Transverse colon (tissue), 4 donors: ENCODE measurements around the gene KATNB1. TPM values are rescaled to one million over a fixed set of nuclear protein-coding genes. Genes with fewer than 3 reads are reported as not detected.

Experiments used
- small RNA-seq, 4 donors: library from RNA; depleted of rRNA; stranded (forward); fragments of <200 nt; gene quantifications; one replicate each; pipeline ENCODE3, GENCODE V24; 2016
- total RNA-seq, 4 donors: library from RNA; depleted of rRNA; stranded (reverse); fragments of >200 nt; gene quantifications; one replicate each; pipeline ENCODE4 v1.1.0, GENCODE V29; 2016

The KATNB1 gene
- total RNA-seq, 4 donors from 2014 or later, result 11.3 to 28.4 (median 22.3) TPM

Small RNA genes lying within 50 kb of the gene (small RNA-seq; reads per million reads assigned to genes)
- gene MIR6772, result 0 to 0.35 (median 0.06) reads per million in 4 donors

Other genes starting within 250 kb of the KATNB1 start
- 100 to 1,000 TPM in 3 of 4 donors, 10 to 100 TPM in 1; 57.9 to 312 (median 143) TPM for gene DOK4, start 249.3 kb upstream of the KATNB1 start, total RNA-seq
- gene CCDC102A, start 199.2 kb upstream of the KATNB1 start, total RNA-seq, result 10 to 100 TPM in 1 of 4 donors, 1 to 10 TPM in 3; 2.2 to 17.7 (median 3.7) TPM
- gene ADGRG5, start 193.1 kb upstream of the KATNB1 start, total RNA-seq, result 1 to 10 TPM in 2 of 4 donors, under 1 TPM in 1, not detected in 1; 0.41 to 1.9 (median 1.9) TPM
- gene ADGRG1, start 107.1 kb upstream of the KATNB1 start, total RNA-seq, result 10 to 100 TPM; 40.0 to 55.3 (median 45.7) TPM
- gene ADGRG3, start 67.5 kb upstream of the KATNB1 start, total RNA-seq, result 1 to 10 TPM in 3 of 4 donors, not detected in 1; 1.5 to 2.7 (median 2.2) TPM
- gene DRC7, start 41.0 kb upstream of the KATNB1 start, total RNA-seq, result not detected
- gene KIFC3, start 66.7 kb downstream of the KATNB1 start, total RNA-seq, result 10 to 100 TPM in 2 of 4 donors, 1 to 10 TPM in 2; 5.2 to 46.8 (median 13.5) TPM
- 1 to 10 TPM in 1 of 4 donors, under 1 TPM in 3; 0.14 to 1.9 (median 0.87) TPM for gene CNGB1, start 235.4 kb downstream of the KATNB1 start, total RNA-seq